NCI-H187 treated with DMSO at 0.1 percent for 48 hours (cell line): ENCODE data around the gene UNC5A.

Source experiments
- DNase-seq: peaks from one replicate; lab custom pipeline; 2025; lab: John Stamatoyannopoulos, UW

The UNC5A gene

GRCh38 chr5:176800024-176800423 is 10.3 kb upstream of the UNC5A start:
- no peak for DNase-seq

GRCh38 chr5:176802116-176802784 is 8.1 kb upstream of the UNC5A start:
- no peak for DNase-seq

DNA sequence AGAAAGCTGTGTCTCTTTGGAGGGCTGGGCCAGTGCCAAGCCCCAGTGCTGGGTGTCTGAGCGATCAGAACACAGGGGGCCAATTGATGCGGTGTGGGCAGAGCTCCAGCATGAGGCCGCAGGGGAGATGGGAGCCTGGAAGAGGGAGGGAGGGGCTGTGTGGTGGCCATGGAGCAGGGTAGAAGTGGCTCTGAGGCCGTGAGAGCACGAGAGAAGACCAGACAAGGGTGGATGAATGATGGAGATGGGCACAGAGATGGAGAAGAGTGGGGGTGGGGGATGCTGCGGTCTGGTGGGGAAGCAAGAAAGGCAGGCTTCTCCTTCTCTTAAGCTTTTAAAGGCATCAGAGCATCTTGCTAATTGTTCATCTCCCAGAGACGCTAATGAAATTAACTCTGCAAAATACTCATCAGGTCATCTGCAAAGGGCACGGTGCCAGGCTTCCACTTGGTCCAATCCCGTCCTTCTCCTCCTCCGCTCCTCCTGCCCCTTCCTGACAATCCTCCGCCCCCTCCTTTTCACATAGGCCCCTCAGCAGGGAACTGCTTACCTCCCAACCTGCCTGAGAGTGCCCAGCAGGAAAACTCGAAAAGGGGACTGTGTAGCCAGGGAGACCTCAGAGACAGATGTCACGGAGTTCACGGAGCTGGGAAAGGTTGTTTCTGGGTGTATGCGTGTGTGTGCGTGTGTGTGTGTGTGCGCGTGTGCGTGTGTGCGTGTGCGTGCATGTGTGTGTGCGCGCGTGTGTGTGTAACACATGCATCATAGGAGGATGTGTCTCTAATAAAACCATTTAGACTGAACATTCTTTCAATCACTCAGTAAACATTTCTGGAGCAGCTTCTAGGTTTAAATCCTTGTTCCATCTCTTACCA is 7.1 kb upstream of the UNC5A start:
- DNase-seq, result no peak

- no peak for DNase-seq
Observed at GRCh38 chr5:176803943-176804498, 6.3 kb upstream of the UNC5A start.

GRCh38 chr5:176806137-176806536 is 4.2 kb upstream of the UNC5A start:
- no peak for DNase-seq

DNA sequence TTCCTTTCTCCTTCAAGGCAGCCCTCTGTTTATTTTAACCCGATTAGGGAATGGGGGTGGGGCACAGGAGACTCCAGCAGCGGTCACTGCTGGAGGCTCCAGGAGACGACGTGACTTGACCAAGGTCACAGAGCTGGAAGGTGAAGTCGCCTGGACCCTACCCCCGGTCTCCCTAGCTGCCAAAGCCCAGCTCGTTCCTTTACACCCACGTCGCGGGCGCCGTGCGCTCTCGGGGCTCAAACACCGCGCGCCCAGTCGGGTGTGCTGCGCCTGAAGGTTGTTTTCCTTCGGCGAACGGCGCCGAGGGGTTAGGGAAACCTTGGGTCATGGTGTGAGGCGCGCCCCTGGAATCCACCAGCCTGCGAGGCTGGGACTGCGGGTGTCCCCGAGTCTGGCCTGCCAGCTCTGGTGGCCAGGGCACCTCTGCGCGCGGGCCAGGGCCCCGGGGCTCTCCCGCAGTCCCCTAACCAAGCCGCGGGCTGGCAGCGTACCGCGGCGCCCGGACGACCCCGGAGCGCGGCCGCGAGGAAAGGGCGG is 747 bp upstream of the UNC5A start:
- DNase-seq, result no peak

- no peak for DNase-seq
Observed at GRCh38 chr5:176810687-176811501, 535 bp downstream of the UNC5A start.

DNA sequence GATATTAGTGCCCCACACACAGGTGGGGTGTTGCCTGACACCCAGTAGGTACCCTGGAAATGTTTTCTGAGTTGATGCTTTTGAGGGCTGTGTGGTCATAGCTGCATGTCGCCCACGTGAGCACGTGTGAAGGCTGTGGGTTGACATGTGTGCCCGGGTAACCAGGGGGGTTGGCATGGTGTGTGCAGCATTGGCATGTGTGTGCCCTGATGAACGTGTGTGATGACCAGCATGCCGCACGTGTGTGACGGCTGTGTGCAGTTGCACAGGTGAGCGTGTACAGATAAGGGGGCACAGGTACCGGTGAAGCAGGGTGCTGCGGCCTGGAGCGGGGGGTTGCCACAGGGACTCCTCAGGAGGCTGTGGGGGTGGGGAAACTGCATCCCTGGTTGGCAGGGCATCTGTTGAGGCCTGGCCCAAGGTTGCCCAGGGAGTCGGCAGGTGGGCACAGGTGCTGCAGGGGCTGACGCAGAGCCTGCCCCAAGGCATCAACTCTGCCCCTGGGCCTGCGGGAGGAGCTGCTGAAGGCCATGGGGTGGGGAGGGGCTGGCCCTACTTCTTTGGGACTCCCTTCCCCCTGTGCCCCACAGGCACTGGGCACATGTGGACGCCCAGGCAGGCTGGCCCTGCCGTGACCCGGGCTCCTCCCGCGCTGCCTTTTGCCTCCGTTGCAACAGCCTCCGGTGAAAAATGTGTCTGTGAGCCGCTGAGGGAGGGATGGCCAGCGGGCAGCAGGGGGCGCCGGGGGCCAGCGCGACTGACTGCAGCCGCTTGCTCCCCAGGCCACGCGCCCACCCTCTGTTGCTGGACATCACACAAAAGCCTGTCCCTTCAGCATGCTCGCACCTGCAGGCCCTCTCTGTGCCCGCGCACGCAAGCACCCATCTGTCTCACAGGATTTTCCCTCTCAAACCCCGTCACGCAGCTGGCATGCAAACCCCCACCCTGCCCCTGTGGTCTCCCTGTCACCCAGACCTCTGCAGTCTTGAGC is 2.2 kb downstream of the UNC5A start:
- no peak for DNase-seq

- DNase-seq, result no peak
Observed at GRCh38 chr5:176813587-176814312, 3.4 kb downstream of the UNC5A start.

- DNase-seq, result no peak
Observed at GRCh38 chr5:176814313-176814685, 3.9 kb downstream of the UNC5A start.

DNA sequence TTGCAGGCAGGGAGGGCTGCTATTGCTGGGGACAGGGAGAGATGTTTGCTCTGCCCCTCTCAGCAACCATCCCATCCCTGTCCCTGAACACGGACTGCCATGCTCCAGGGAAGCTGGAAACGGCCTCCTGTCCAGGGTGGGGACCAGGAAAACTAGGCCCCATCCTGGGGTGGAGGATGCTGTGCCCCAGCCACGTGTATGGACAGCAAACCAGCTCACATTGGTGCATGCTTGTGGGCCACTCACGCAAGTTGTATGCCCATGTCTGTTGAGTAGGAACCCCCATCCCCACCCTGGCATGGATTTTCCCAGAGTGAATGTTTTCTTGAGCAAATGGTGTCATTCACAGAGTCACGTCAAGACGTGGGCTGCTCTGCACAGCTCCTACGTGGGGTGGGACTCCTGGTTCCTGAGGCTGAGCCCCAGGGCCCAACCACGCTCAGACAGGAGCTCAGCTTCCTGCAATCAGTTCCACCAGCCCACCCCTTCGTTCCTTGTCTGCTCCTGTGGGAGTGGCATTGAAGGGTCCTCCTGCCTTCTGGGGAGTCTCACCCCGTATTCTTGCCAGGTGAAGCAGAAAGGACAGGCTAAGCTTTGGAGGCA is 4.6 kb downstream of the UNC5A start:
- DNase-seq, result no peak

DNA sequence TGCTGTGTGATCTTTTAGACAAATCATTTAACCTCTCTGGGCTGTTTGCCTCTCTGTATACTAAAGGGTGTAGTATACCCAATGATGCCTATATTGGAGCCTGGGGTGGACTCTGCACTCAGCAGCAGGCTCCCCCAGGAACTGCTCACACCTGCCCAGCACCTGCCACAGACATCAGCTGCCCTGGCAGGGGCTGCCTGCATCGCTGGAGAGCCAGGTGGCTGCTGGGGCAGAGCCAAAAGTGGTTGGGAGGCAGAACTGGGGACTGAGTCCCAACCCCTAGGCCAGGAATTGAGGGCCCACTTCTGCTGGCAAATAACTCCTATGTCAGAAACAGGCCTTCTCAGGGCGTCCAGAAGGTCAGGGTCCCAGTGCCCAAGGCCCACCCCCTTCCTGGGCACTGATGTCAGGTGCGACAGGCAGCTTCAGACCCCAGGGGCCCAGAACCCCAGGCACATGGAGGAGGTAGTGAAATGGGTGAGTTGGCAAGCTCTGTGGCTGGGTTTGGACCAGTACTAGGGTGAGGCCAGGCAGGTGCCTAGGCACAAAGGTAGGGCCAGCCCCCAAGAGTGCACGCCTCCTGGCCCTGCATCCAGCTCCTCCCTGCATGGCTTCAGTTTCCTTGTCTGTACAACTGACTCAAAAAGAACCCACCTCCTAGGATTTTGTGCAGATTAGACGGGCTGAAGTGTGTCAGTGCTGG is 5.8 kb downstream of the UNC5A start:
- DNase-seq, result peak; percentile 35

- no peak for DNase-seq
Observed at GRCh38 chr5:176816791-176817347, 6.5 kb downstream of the UNC5A start.

DNA sequence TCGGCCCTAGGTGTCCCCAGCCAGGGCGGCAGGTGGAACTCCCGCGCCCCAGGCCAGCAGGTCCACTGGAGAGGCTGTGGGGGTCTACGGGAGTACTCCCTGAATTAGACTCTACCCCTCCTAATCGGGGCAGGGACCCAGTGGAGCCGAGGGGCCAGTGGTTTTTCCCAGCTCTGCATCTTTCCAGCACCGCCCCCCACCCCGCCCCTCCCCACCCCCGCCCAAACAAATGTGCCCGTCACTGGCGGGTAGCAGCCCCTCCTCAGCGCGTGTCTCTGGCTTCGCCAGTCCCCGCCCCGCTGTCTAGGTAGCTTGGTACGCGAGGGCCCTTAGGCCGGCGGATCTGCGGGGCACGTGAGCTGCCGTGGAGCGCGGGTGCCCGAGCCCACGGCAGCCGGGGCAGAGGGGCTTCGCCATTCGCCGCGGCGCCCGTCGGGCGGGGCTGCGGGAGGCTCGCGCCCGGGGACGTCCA is 7.0 kb downstream of the UNC5A start:
- DNase-seq, result no peak

DNA sequence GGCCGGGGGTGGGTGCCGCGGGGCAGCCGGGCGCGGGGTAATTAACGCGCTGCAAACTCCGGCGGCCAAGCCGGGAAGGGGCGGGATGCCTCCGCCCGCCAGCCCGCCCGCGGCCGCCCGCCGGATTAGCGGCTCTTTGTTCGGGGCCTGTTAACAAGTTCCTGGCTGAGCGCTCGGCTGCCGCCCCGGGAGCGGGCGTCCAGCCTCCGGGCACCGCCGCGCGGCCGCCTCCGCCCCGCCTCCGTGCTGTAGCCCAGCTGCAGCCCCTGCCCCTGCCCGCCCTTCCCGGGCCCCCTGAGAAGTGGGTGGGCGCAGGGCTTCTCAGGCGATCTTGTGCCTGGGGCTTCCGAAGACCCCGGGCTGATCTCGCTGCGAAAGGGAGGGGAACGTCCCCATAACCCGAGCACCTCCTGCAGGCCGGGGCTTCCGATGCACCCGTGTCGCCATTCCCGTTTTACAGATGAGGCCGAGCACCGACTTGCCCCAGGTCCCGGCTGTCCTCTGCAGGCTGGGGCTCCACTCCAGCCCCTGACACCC is 7.5 kb downstream of the UNC5A start:
- DNase-seq, result no peak

DNA sequence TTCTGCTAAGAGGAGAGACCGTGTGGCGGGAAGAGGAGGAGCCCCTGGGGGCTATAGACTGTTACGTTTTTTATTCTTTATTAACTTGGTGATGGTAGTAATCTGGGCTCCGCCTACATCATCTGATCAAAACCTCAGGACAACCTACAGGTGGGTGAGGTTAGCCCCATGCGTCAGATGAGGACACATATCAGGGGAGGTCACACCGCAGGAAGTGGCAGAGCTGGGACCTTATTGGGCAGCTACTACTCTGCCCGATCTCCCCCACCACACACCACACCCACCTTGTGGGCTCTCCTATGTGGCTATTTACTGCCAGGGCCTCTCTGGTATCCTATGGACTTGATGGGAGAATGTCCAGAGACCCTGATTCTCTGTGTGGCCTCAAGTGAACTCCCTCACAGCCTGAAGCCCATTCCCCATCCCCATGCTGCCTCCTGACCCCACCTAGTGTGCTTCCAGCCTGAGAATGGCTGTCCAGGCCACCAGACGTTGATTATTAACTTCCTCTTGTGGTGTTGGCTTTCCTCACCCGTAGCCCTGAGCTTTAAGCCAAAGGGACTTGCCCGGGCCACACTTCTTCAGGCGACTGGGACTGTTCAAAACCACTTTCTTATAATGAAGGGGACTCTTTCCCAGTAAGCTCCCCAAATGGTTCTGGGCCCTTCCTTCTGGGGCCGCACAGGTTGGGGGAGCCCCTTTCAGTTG is 8.2 kb downstream of the UNC5A start:
- DNase-seq, result no peak

DNA sequence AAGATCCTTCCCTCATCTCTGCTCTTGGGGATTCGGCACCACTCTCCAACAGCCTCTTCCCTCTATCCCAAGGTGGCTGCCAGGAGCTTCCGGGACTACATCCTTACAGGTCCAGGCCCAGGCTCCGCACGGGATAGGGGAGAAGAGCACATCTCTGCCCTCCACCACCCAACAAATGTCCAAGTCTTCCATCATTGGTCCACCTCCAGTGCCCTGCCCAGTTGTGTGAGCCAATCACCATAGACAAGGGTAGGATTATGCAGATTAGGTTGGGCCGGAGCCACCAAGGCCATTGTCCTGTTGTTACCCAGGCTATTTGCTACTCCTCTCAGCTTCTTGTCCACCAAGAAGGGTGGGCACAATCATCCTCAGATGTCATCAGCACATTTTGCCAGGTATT is 9.1 kb downstream of the UNC5A start:
- DNase-seq, result no peak

- peak; percentile 19 for DNase-seq
Observed at GRCh38 chr5:176820937-176821336, 10.6 kb downstream of the UNC5A start.
